Lower leg skin (tissue), 3 donors: ENCODE data around the gene MINK1.

Source experiments
- CTCF ChIP-seq, 3 donors: fragments of 450-650 bp; IDR thresholded peaks; one replicate each; pipeline ENCODE4 v1.5.1; 2016; ENCODE audit warnings: antibody characterized with exemption in 3 of 3, mild to moderate bottlenecking in 3 of 3, moderate library complexity in 2 of 3
- POLR2A ChIP-seq, 2 donors: fragments of 450-650 bp; IDR thresholded peaks; one replicate each; pipeline ENCODE4 v1.6.1; 2016 to 2017; ENCODE audit warnings: antibody characterized with exemption in 2 of 2, mild to moderate bottlenecking in 1 of 2, moderate library complexity in 1 of 2

GRCh38 chr17:4936436-4936835 lies 103.3 kb downstream of the MINK1 start:
- no peak for TF ChIP-seq CTCF (IDR thresholded peaks at IDR 0.05)
- TF ChIP-seq POLR2A (IDR thresholded peaks at IDR 0.05) = no peak
